ENCODE measurements around the gene ASF1B. TPM values are rescaled to one million over a fixed set of nuclear protein-coding genes. Genes with fewer than 3 reads are reported as not detected.

ASF1B gene
- total RNA-seq, 4 donors from 2014 or later: 0.34 to 0.82 (median 0.66) TPM; not detected in 1

DNA sequence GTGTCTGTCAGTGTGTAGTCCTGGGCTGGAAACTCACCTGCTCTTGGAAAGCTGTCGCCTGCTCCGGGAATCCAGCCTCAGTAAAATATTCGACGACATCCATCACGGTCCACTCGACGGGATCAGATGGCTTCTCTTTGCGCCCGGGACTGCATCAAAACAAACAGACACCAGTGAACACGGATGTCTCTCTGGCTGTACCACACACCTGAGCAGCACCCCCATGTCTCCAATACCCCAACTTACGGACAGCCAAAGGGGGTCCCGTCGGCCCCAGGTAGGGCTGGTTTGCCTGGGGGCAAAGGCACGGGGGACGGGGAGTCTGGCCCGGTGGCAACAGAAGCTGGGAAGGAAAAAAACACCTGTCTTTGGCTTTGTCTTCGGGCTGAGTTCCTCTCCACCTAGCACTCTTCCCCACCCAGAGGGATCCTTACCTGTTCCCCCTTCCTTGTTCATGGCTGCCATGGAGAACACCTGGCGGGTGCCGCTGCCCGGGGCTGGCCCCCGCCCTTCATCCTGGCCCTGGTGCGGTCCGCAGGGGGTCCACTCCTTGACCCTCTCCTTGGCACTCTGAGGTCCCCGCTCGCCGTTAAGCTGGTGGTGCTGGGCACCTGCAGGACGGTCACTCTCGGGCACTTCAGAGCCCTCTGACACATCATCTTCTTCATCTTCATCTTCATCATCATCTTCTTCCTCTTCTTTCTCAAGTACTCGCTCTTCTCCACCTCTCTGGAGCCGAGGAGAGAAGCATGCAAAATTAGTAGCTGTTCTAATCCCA, 47.6 kb downstream of the ASF1B start:
- TF ChIP-seq, protein P1, sequence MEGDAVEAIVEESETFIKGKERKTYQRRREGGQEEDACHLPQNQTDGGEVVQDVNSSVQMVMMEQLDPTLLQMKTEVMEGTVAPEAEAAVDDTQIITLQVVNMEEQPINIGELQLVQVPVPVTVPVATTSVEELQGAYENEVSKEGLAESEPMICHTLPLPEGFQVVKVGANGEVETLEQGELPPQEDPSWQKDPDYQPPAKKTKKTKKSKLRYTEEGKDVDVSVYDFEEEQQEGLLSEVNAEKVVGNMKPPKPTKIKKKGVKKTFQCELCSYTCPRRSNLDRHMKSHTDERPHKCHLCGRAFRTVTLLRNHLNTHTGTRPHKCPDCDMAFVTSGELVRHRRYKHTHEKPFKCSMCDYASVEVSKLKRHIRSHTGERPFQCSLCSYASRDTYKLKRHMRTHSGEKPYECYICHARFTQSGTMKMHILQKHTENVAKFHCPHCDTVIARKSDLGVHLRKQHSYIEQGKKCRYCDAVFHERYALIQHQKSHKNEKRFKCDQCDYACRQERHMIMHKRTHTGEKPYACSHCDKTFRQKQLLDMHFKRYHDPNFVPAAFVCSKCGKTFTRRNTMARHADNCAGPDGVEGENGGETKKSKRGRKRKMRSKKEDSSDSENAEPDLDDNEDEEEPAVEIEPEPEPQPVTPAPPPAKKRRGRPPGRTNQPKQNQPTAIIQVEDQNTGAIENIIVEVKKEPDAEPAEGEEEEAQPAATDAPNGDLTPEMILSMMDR (IDR thresholded peaks at IDR 0.05; ENCODE audit: low read depth): no peak

DNA sequence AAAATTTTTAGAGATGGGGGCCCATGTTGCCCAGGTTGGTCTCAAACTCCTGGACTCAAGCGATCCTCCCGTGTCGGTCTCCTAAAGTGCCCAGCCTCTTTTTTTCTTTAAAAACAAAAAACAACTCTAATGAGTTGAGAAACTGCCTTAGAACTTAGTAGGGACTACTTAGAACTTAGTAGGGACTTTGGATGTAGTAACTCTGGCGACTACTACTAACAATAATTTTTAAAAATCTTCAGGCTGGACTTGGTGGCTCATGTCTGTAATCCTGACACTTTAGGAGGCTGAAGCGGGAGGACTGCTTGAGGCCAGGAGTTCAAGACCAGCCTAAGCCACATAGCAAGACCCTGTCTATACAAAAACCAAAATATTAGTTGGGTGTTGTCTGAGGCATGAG, 50.3 kb downstream of the ASF1B start:
- TF ChIP-seq, protein P1 (IDR thresholded peaks at IDR 0.05; ENCODE audit: low read depth): no peak

DNA sequence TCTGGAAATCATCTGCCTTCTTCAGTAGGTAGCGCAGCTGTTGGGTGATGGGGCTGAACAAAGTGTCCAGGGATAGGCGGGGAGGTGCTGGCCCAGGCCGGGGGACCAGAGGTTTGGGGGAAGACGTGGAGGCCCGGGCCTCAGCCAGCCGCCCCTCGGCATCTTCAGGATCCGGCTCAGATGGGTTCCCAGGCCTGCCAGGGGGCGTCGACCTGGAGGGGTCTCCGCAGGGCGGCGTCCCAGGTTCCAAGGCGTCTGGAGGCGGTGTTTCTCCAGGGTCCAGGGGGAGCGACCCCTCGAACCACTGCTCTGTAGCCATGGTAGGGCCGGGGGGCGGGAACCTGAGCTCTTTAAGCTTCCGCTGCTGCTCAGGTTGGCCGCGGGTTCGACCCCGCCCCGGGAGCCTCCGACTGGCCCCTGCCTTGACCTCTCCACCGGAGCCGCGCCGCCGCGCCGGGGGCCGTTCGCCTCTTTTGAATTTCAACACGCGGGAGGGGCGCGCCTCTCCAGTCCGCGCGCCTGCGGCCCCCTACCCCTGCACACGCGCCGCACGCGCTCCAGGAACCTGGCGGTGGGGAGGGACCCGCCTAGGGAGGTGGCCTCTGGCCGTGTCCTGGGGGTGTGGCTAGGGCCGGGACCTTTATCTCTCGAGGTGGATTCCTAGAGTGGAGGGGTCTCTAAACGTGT, 50.9 kb downstream of the ASF1B start, which contains the start of gene C19orf67:
C19orf67 (minus strand) TSS at position 475 of the 687 bp plus-strand sequence; CDS start at position 319, 156 bp downstream.
- TF ChIP-seq, protein P1 (IDR thresholded peaks at IDR 0.05; ENCODE audit: low read depth): no peak

DNA sequence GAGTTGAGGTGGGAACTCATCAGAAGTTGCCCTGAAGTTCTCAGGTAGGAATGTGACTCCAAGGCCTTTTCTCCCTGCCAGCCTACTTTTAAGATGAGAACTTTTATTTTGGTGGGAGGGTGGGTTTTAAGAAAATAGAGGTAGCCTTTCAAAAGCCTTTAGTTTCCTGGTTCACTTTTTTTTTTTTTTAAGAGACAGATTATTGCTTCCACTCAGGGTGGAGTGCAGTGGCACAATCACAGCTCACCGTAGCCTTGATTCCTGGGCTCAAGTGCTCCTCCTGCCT, 53.8 kb downstream of the ASF1B start:
- TF ChIP-seq, protein P1 (IDR thresholded peaks at IDR 0.05; ENCODE audit: low read depth): no peak

DNA sequence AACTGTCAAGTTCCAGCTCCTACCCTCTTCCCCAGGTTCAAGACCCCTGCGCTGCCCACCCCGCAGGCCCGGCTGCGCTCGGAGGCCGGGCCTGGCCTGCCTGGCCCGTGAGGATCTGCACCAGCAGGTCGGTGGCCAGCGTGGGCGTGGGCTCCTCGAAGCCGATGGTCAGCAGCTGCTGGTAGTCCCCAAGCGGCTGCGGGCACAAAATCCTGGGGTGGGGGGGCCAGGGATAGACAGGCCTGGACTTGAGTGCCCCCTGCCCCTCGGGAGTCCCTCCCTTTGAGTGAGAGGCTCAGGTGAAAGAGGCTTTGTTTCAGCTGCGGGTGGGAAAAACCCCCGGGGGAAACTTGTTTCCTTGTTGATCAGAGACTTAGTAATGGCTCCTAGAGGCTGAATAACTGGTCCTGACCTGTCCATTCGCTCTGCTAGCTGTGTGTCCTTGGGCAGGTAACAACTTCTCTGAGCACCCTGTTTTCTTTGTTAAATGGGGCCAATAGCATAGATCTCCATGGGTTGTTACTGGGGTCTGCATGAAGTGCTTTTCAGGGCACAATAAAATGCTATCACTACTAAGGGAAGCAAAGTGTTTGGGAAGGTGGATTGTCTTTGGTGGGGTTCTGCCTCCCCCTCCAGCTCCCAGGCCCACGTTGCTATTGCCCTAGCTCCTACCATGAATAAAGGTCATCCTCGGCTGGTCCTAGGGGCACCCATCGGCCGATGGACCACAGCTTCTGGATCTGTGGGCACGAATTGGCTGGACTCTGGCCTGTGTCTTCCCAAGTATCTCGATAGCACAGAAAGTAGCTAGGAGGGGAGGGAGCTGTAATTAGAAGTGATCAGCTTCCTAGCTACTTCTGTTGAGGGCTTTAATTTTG, 54.4 kb downstream of the ASF1B start:
- TF ChIP-seq, protein P1 (IDR thresholded peaks at IDR 0.05; ENCODE audit: low read depth): no peak

DNA sequence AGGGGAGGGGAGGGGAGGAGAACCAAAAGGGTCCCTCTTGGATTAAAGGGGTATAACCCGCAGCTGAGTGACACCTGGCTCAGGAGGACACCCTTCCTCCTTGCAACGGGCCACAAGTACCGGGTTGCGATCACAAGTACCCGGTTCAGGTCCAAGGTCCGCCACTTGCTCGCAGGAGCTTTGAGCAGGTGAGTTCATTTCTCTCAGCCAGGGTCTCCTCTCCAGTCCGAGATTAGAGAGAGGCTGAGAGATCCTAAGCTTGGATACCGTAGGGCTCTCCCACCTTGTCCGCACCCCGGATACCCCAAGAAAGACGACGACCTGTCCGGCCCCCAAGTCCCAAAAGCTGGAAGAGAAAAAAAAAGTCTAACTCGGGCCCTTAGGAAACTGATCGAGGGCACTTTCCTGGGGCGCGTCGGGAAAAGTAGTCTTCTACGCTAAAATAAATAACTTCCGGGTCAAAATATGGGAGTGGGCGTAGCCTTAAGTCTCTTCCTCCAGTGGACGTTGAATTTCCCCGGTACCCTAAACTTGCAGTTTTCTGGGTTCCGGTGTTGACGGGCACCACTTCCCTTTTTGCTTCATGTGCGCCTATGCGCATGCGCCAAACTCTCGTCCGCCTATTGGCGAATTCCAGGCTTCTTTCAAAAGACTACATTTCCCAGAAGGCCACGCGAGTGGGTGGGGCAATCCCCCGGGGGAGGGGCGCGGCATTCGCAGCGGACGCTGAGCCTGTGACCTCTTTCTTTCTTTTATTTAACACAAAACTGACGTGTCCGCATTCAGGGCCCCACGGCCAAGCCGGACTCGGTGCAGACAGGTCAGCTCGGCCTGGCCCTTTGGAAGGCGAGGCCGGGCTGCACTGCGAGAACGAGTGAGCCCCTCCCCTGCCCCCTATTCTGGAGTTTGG, 55.2 kb downstream of the ASF1B start:
- TF ChIP-seq, protein P1 (IDR thresholded peaks at IDR 0.05; ENCODE audit: low read depth): no peak
